OCI-LY3 (cell line): ENCODE data around the gene USP46.

Experiments used
- H2AFZ ChIP-seq: fragments of 200-600, 300-600 bp; shearing (Covaris generic); 2 replicates; pipeline ENCODE4 v1.6.0; 2014; ENCODE audit warnings: antibody characterized with exemption, low read depth, low read length
- H3K27ac ChIP-seq: fragments of 200-600, 300-600 bp; sonication (generic); 2 replicates; pipeline ENCODE4 v1.5.1; 2014; ENCODE audit warnings: mild to moderate bottlenecking, low read length, moderate library complexity, mixed read lengths
- H3K27me3 ChIP-seq: fragments of 200-600, 300-600 bp; sonication (generic); 2 replicates; pipeline ENCODE4 v1.6.1; 2014; ENCODE audit warnings: low read depth, low read length, mixed read lengths
- H3K36me3 ChIP-seq: fragments of 200-600, 300-600 bp; sonication (generic); replicated peaks from 2 replicates; pipeline ENCODE3; 2014; ENCODE audit warnings: low read depth, low read length, mixed read lengths
- H3K4me1 ChIP-seq: fragments of 300-600, 200-600 bp; sonication (generic); 2 replicates; pipeline ENCODE4 v1.6.1; 2014; ENCODE audit warnings: low read length, mixed read lengths
- H3K4me2 ChIP-seq: fragments of 200-600, 300-600 bp; sonication (generic); 2 replicates; pipeline ENCODE4 v1.6.1; 2014; ENCODE audit warnings: low read length, mixed read lengths
- H3K4me3 ChIP-seq: fragments of 300-600, 200-600 bp; sonication (generic); 2 replicates; pipeline ENCODE4 v1.5.1; 2014; ENCODE audit warnings: antibody characterized with exemption, mild to moderate bottlenecking, low read length, moderate library complexity
- H3K79me2 ChIP-seq: fragments of 300-600, 200-600 bp; shearing (Covaris generic); 2 replicates; pipeline ENCODE4 v1.6.1; 2014; ENCODE audit warnings: mild to moderate bottlenecking, low read length, mixed read lengths
- H3K9ac ChIP-seq: fragments of 300-600, 200-600 bp; shearing (Covaris generic); 2 replicates; pipeline ENCODE4 v1.6.0; 2014; ENCODE audit warnings: mild to moderate bottlenecking, low read length, moderate library complexity
- H3K9me3 ChIP-seq: fragments of 200-600, 300-600 bp; shearing (Covaris generic); 2 replicates; pipeline ENCODE4 v1.6.1; 2014; ENCODE audit warnings: low read length, mixed read lengths; ENCODE audit not compliant: insufficient read depth
- H4K20me1 ChIP-seq: fragments of 200-600, 300-600 bp; sonication (generic); 2 replicates; pipeline ENCODE4 v1.6.1; 2016; ENCODE audit warnings: low read length, mixed read lengths; ENCODE audit not compliant: insufficient read depth
- CTCF ChIP-seq: fragments of 200-600, 300-600 bp; sonication (generic); IDR thresholded peaks from 2 replicates; pipeline ENCODE4 v1.5.1; 2014; ENCODE audit warnings: antibody characterized with exemption, low read length, low read depth
- EZH2phosphoT487 ChIP-seq: fragments of 200-600 bp; shearing (Covaris generic); IDR thresholded peaks from 2 replicates; pipeline ENCODE4 v1.6.1; 2018; ENCODE audit warnings: antibody characterized with exemption, mixed run types, low read depth

Gene USP46

GRCh38 chr4:52651996-52652672, 7.0 kb downstream of the USP46 start:
- Histone ChIP-seq H3K79me2 (peaks cover 46% of the 10 kb centered on the region), H3K27me3 (no peaks in the 10 kb centered on the region), H3K9ac (no peak overlapping the region), H3K9me3 (no peaks in the 10 kb centered on the region), H4K20me1 (no peaks in the 10 kb centered on the region), H3K4me3 (no peak overlapping the region), H3K4me1 (peaks cover 7% of the 10 kb centered on the region), H3K4me2 (no peak overlapping the region), H2AFZ (no peak overlapping the region), H3K36me3 (peaks cover 31% of the 10 kb centered on the region), H3K27ac (no peak overlapping the region)
- TF ChIP-seq CTCF (no peak), EZH2phosphoT487 (no peak)

DNA sequence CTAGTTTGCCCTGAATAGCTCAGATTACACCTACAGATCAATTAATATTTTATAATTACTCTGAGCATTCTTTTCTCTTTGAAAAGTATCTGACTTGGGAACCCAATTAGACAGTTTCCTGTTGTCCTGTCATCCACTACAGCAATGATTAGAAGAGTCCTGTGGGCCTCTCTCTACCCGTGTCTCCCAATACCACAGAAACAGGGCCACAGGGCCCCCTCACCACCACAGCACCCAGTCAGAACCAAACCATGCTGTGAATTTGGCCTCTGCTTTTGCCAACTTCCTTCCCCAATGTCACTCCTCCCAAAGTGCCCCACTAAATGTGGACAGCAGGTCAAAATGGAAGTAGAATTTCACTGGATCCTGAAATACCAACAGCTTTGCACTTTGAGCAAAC, 10.3 kb downstream of the USP46 start:
- peaks cover 33% of the 10 kb centered on the region for H3K36me3 ChIP-seq
- no peaks in the 10 kb centered on the region for H4K20me1 ChIP-seq
- H2AFZ ChIP-seq: no peak overlapping the region
- no peaks in the 10 kb centered on the region for H3K27me3 ChIP-seq
- no peak for TF ChIP-seq EZH2phosphoT487
- no peak for TF ChIP-seq CTCF
- H3K4me2 ChIP-seq: no peak overlapping the region
- H3K4me3 ChIP-seq: no peak overlapping the region
- peaks cover 60% of the 10 kb centered on the region for H3K79me2 ChIP-seq
- H3K4me1 ChIP-seq: peaks cover 25% of the 10 kb centered on the region
- no peak overlapping the region for H3K9ac ChIP-seq
- H3K9me3 ChIP-seq: no peaks in the 10 kb centered on the region
- no peak overlapping the region for H3K27ac ChIP-seq

GRCh38 chr4:52646741-52647140, 12.4 kb downstream of the USP46 start:
- Histone ChIP-seq H2AFZ (no peak overlapping the region), H4K20me1 (no peaks in the 10 kb centered on the region), H3K36me3 (peaks cover 41% of the 10 kb centered on the region), H3K9ac (no peak overlapping the region), H3K4me3 (no peak overlapping the region), H3K27ac (no peak overlapping the region), H3K4me1 (peaks cover 45% of the 10 kb centered on the region), H3K79me2 (peaks cover 64% of the 10 kb centered on the region), H3K9me3 (no peaks in the 10 kb centered on the region), H3K4me2 (no peak overlapping the region), H3K27me3 (no peaks in the 10 kb centered on the region)
- TF ChIP-seq EZH2phosphoT487: no peak
- TF ChIP-seq CTCF: no peak

DNA sequence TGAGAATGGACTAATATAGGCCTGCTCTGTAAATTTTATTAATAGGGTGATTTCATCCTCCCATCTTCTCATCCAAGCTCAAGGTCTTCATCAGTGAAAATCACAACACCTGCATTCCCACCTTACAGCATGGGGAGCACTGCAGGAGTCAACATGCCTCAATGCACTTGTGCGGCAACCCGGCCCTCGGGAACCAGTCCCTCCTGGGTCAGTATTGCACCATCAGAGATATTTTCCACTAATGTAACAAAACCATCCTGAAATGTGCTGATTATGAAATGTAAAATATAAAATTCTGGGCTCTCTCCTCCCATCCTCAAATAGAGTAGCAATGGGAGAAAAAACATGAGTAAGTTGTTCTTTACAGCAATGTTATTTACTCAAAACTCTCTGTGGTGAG, 13.0 kb downstream of the USP46 start:
- Histone ChIP-seq H3K79me2 (peaks cover 67% of the 10 kb centered on the region), H2AFZ (no peak overlapping the region), H4K20me1 (no peaks in the 10 kb centered on the region), H3K27me3 (no peaks in the 10 kb centered on the region), H3K9me3 (no peaks in the 10 kb centered on the region), H3K27ac (no peak overlapping the region), H3K4me2 (no peak overlapping the region), H3K36me3 (peaks cover 38% of the 10 kb centered on the region), H3K4me3 (no peak overlapping the region), H3K4me1 (peaks cover 51% of the 10 kb centered on the region), H3K9ac (no peak overlapping the region)
- TF ChIP-seq EZH2phosphoT487: no peak
- no peak for TF ChIP-seq CTCF
